HG02852 (cell line): ENCODE measurements around the gene TRIM32.

Experiments used
- ATAC-seq: cut with Tn5 transposase; IDR thresholded peaks from one replicate; pipeline ENCODE4 v1.9.1; 2021; ENCODE audit warnings: mild to moderate bottlenecking, moderate library complexity; ENCODE audit not compliant: unreplicated experiment

TRIM32 gene, protein sequence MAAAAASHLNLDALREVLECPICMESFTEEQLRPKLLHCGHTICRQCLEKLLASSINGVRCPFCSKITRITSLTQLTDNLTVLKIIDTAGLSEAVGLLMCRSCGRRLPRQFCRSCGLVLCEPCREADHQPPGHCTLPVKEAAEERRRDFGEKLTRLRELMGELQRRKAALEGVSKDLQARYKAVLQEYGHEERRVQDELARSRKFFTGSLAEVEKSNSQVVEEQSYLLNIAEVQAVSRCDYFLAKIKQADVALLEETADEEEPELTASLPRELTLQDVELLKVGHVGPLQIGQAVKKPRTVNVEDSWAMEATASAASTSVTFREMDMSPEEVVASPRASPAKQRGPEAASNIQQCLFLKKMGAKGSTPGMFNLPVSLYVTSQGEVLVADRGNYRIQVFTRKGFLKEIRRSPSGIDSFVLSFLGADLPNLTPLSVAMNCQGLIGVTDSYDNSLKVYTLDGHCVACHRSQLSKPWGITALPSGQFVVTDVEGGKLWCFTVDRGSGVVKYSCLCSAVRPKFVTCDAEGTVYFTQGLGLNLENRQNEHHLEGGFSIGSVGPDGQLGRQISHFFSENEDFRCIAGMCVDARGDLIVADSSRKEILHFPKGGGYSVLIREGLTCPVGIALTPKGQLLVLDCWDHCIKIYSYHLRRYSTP

DNA sequence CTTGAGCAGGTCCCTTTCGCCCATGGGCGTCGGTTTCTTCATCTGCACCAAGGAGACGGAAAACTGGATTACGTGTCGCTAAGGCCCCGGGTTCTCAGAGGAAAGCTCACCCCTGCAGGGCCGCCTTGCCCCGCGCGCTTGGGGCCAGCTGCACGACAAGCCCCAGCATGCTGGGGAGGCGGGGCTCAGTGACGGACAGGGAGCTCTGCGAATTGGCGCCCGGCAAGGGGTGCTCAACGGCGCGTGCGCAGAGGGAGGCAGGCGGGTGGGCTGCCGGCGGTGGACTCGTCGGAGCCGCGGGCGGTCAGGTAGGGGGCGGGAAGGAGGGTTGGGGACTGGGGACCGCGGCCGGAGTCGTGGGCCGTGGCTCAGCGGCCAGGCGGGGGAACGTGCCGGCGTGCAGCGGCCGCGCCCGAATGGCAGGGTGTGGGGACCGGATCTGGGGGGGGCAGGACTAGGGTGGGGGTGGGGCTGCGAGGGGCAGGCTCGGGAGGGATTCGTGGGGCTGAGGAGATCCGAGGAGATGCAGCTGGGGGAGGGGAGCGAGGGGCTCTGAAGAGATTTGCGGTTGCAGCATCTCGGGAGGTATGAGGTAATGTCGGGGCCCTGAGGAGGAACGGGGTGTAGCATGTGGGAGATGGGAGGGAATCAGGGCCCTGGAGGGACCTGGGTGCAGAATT is at the start of gene TRIM32:
Gene TRIM32, plus strand, starts transcription at position 232 of the 680 bp plus-strand sequence. CDS start 10,438 bp downstream, outside the sequence.
- ATAC-seq: peak; percentile 99

DNA sequence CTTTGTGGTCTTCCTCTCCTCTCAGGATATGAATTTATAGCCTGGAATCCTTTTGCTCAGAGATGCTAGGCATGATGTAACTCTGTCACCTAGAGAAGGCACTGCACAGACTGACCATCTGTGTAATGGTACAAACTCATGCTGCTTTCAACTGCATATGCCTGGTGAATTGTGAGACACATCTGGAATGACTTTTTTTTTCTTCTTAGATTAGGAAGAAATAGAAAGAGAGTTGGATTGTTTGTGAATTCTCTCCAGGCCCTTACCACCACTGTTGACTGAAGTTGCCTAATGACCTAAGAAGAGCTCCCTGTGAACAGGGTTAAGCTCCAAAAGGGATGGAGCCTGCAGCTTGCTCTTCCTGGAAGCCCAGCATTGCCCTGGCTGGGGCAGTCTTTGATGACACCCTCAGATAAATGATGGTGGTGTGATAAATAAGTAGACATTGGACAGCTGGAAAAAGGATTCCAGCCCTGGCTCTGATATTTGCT is 47.8 kb upstream of the TRIM32 start:
- ATAC-seq: no peak

DNA sequence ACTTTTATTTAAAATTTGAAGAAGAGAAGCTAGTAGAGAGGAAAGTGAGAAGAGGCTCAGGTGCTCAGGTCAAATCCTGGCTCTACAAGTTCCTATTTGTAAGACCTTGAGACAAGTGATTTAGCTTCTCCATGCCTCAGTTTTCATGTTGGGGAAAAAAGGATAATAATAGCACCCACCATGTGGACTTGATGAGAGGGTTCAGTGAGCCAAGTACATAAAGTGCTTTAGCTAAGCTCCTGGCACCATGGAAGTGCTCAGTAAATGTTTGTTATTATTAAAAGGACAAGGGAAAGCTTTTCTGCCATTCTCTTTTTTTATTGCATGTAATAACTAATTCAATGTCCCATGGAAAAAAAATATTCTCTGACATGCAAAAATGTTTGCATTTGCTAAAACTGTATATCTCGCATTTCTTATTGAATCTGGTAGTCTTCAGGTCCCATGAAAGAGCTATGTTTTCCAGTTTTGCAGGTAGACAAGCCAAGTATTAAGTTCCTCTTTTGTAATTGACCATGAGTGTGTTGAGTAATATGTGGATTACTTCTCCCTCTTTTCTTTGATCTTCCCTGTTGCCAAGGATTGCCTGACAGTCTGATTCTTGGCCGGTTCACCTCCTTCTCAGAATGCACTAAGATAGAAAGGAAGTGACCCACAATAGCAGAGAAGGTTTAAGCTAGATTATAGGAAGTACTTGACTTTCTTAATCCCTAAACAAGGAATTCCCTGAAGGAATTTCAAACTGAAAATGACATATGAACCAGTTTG is 45.6 kb upstream of the TRIM32 start:
- ATAC-seq: no peak

DNA sequence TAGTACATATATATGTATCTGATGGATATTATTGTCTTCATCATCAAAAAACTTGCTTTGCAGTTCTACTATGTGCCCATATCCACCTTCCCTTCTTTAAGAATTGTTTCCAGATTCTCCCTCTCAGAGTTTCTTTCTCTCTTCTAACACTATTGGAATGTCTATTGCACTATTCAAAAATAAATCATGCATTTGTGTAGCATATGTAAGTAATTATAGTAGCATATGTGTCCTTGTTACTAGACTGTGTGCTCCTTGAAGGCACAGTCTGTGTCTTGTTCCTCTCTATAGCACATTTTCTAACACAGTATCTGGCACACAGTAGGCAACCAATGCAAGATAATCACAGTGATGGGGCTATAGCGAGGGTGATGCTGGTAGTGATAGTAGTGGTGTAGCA is 43.4 kb upstream of the TRIM32 start:
- no peak for ATAC-seq

DNA sequence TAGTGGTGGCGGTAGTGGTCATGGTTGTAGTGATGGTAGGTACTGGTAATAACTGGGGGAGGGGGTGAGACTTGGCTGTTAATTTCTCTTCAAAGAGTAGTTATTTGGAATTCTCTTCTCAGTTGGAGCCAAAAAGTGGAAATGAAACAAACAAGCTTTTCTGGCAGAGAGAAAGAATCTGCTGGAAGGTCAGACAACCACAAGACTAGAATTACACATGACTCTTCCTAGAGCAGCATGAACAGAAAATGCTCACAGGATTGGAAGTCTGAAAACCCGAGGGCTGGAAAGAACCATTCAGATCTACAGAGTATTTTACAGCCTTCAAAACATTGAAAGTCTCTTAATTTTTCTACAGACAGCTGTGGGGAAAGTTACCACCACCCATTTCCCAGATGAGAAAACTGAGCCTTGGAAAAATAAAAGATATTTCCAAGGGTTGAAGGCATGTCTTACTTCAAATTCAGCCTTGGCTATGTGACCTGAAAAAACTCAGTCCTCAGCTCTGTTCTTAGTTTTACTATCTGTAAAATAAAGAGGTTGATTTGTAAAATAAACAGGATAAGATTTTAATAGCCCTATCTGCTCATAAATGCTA is 42.9 kb upstream of the TRIM32 start:
- ATAC-seq: no peak

DNA sequence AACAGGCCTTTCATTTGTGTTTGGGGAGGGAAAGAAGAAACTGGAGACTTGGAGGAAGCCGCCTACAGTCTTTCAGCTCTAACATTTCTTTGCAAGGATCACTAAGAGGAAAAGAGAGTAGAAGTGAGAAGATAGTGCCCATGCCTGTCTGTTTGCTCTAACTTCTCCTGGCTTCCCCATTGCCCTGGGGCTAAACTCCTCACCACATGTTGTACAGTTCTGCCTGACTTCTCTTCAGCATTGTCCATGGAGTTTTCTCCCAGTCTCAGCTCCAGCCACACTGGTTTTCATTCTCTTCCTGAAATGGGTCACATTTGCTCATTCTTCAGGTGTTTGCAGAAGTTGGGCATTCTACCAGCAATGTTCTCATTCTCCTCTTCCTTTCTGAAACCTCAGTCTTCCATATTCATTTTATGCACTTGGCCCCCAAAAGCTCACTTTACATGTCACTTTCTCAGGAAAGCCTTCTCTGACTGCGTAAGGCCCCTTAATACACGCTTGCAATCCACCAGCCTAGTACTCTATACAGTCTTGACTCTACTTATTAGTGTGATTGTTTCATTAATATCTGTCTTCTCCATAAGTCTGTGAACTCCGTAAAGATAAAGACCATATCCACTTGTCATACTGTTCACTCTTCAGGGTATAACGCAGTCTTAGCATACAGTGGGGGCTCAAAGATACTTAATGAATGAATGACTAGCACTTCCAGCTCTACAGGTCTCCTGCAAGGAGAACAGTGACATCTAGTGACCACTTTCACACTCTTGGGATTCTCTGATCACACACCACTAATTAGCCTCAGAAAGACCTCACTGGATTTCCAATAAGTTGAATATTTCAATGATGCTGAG is 40.2 kb upstream of the TRIM32 start:
- ATAC-seq: no peak

DNA sequence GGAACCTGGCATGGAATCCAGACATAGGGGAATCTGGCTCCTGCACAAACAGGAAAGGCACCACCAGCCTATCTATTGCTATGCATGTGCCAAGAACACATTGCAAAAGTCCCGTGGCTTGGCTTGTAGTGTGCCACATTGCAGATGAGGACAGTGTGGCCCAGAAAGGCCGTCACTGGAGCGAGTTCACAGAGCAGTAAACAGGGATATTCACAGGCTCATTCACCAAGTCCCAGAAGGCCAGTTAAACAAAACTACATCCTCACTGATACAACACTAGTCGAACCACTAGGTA is 39.6 kb upstream of the TRIM32 start:
- ATAC-seq: no peak

DNA sequence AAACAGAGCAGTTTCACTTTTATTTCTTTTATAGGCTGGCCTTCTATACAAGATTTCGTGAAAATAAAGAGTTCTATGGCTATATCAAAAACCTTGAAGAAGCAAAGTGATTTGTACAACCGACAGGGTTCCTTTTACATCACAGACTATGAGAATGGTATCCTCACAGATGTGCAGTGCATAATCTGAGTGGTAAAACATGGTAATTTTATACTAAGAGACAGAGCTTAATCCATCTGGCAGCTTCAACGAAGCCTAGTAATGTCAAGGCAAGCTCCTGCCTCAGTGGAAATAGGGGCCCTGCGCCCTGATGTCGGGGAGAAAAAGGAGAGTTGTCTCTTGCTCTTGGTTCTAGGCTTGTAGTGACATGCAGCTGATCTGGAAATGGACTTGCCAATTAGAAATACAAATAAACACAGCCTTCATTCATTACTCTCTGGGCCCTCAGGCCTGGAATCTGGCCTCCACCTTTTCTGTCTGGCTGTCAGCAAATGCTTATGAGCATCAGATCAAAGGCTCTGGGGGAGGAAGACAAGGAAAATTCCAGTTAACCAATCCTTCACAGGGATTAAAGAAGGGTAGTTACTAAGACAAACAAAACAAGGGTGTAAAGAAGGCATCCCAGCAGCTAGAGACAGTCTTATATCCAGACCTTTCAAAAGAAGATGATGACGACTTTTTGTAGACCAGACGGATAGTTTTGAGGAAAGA is 33.6 kb upstream of the TRIM32 start:
- ATAC-seq: no peak

DNA sequence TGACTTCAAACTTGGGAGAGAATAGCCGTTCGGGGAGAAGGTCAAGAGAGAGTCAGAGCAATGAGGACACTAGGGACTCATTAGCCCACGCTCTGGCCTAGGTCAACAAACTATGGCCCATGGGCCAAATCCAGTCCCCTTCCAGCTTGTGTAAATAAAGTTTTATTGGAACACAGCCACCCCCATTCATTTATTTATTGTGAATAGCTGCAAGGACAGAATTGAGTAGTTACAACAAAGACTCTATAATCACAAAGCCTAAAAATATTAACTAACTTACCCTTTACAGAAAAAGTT is 33.1 kb upstream of the TRIM32 start:
- ATAC-seq: no peak

DNA sequence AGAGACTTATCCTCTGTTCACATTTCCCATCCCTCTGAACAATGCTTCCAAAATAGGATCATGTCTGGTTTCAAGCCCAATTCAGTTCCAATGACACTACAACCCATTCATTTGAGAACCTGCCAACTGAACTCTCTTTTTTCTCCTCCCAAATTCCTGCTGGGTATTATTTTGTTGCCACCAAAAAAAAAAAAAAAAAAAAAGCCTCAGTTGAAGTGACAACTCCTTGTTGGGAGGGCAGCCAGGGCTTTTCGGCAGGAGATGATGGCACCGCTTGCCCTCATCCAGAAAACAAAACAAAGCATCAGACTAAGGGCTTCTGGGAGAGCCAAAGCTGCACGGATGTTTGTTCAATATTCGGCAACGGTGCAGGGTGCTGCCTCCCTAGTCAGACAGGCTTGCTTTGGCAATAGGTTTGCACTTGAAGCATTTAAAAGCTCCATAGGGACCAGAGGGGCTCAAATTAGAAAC is 30.6 kb upstream of the TRIM32 start:
- ATAC-seq: no peak

DNA sequence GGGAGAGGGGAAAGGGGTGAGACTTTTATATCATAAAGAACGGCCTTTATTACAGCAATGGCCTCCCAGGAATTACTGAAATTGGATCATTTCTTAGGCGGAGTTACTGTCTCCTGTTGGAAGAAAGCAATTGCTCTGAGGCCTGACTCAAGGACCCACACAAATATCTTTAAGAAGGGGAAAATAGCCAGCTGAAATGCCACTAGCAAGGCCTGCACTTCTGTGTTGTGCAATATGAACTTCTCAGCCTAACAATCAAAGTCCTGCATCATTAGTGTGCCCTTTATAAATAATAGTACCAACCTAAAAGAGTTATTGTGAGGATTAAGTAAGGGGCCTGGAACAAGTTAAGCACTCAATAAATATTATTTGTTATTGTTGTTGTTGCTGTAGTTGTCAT is 30.1 kb upstream of the TRIM32 start:
- no peak for ATAC-seq

DNA sequence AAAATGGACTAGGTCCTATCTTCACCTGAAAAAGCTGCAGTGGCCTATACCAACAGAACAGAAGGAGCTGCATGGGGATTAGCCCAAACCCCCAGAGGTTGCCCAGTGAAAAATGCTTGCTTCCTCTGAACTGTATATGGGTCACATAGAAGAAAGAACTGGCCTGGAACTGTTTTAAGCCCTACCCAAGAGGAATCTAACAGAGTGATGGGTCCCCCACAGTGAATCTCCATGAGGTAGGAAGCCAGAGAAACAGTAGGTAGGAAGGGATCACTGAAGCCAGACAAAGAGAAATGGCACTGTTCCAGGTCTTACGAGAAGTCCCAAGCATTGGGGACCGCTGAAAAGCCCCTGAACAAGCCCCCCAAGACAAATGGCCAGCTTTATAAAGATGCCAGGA is 28.8 kb upstream of the TRIM32 start:
- ATAC-seq: no peak

DNA sequence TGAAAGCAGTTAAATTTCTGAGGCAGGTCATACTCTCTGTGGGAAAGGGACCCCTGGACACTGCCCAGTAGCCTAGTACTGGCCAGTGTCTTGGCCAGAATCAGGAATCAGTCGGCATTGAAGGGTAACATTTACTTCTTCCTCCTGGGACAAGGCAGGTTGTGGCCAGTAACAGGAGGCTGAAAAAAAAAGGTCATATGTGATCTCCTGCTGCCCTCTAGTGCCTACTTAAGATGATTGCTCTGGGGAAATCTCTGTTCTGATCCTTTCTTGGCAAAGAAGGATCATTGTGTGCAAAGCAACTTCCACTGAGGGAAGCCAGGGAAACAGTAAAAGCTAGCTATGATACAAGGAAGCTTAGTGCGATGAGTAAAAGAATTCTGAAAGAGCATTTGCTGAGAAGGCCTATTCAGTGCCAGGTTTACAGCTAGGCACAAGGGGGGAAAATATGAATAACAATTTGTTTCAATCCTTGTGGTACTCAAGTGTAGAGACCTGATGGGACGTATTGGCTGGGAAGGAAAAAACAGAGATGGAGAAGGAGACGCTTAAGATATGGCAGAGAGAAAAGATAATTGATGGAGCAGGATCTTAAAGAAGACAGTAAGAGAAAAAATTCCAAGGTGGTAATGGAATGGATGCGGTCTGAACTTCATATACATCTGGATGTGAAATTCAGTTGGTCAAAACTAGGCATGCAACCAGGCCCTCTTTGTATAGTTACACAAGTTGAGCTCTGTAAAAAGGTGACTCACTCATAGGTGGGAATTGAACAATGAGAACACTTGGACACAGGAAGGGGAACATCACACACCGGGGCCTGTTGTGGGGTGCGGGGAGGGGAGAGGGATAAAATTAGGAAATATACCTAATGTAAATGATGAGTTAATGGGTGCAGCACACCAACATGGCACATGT is 25.8 kb upstream of the TRIM32 start:
- ATAC-seq: peak; percentile 85

DNA sequence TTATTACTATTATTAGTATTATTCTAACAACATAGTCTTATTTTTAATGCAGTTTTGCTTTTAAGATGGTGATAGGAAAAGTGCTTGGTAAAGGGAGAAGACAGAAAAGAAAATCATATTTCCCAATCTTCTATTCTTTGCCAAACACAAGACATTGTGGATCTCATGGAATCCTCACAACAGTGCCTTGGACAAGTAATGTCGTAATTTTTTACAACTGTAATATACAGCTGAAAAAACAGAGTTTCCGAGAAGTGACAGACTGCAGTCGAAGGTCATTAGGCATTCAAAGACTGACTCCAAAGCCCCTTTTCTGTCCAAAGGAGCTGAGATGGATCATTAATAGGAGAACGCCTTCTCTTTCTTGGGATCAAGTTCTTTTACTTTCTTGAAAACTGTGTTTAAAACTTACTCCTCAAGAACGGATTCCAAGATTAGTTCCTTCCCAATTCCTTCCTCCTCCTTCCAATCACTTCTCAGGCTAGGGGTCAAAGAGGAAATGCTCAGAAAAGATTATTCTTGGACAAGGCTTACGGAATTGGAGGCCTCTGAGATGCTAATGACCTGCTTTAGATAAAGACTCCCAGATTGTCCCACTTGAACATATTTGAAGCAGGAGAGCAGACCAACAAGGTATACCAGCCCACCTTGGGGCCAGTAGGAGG is 24.3 kb upstream of the TRIM32 start:
- ATAC-seq: no peak

DNA sequence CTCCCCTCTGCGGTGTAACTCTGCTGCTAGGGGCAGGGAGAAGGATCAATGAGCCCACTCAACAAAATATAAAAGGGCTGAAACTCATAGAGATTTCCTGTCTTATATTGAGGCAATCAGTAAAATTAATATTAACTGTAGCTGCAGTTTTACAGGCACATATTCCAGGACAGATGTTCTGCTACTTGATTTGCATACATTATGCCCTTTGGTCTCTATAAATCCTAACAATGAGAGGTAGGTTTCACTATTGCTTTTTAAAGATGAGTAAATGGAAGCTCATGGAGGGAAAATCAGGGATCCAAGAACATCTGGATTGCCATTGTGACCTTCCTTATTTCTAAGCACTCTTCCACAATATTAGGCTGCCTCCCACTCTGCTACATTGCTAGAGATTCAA is 23.5 kb upstream of the TRIM32 start:
- ATAC-seq: no peak

DNA sequence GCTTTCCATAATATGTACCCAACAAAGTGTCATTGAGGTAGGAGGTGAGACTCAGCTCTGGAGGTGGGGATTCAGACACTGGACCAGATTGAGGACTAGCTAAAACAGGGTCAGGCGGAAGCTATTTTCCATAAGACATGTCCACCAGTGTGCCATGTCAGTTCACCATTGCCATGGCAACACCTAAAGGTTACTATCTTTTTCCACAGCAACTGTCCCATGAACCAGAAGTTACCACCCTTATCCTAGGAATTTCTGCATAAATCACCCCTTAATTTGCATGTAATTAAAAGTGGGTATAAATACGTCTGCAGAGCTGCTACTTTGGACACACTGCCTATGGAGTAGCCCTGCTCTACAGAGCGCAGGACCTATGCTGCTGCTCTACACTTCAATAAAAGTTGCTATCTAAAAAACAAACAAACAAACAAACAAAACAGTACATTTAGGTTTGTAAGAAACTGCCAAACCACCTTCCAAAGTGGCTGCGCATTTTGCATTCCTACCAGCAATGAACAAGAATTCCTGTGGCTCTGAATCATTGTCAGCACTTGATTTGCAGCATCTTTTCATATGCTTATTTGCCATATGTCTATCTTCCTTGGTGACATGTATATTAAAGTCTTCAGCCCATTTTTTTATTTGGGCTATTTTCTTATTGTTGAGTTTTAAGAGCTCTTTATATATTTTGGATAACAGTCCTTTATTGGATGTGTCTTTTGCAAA is 18.0 kb upstream of the TRIM32 start:
- no peak for ATAC-seq

DNA sequence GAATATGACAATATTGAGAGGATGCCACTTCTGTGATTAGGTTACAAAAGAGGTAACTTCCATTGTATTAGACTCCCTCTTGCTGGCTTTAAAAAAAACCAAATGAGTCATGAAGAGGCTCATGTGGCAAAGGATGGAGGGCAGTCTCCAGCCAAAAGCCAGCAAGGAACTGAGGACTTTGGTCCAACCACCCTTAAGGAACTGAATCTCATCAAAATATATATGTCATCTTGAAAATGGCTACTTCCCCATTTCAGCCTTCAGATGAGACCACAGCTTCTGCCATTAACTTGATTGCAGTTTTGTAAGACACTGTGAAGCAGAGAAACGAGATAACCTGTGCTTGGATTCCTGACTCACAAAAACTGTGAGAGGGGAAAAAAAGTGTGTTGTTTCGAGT is 15.5 kb upstream of the TRIM32 start:
- peak; percentile 56 for ATAC-seq
